Measurements from ENCODE around the gene AUTS2.

- no peak for TF ChIP-seq CTCF (conservative IDR thresholded peaks at IDR 0.05; ENCODE audit: low read depth in 2 of 2)
- no peak for TF ChIP-seq CREB1 (CRISPR knock-in tag; IDR thresholded peaks at IDR 0.05; ENCODE audit: low read depth)
Observed at GRCh38 chr7:70183278-70183677, 585.0 kb downstream of the AUTS2 start.

Data from GM23338 (cell line).